ENCODE measurements around the gene SLC34A1. TPM values are rescaled to one million over a fixed set of nuclear protein-coding genes. Genes with fewer than 3 reads are reported as not detected.

The SLC34A1 gene
- total RNA-seq (not detected), polyA plus RNA-seq (not detected)

DNA sequence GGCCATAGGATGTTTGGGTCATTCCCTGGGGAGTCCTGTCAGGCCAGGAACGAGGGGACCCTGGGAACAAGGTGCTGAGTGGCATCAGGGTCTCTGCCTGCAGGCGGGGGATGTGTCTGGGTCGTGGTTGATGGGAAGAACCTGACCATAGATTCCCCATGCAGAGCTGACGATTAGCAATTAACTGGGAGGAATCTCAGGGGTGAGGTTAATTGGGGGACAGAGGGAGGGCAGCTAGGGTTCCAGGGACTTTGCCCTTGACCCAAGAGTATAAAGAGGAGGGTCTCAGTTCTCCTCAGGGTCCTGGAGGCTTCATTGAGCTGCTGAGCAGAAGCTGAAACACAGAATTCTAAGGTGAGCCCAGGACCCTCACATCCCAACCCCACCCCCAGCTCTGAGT is at the start of gene SLC34A1:
Gene SLC34A1 (plus strand): TSS at position 301 of the 400 bp plus-strand sequence. CDS start 1,308 bp downstream, outside the sequence.
- Histone ChIP-seq H3K9me3 (no peaks in the 10 kb centered on the region), H3K27ac (no peak within 1 kb of the TSS), H3K4me1 (no peaks in the 10 kb centered on the region), H3K27me3 (no peaks in the 10 kb centered on the region), H3K4me3 (no peak within 1 kb of the TSS), H3K36me3 (no peaks in the 10 kb centered on the region)
- DNase-seq: no peak
- TF ChIP-seq, protein P1, sequence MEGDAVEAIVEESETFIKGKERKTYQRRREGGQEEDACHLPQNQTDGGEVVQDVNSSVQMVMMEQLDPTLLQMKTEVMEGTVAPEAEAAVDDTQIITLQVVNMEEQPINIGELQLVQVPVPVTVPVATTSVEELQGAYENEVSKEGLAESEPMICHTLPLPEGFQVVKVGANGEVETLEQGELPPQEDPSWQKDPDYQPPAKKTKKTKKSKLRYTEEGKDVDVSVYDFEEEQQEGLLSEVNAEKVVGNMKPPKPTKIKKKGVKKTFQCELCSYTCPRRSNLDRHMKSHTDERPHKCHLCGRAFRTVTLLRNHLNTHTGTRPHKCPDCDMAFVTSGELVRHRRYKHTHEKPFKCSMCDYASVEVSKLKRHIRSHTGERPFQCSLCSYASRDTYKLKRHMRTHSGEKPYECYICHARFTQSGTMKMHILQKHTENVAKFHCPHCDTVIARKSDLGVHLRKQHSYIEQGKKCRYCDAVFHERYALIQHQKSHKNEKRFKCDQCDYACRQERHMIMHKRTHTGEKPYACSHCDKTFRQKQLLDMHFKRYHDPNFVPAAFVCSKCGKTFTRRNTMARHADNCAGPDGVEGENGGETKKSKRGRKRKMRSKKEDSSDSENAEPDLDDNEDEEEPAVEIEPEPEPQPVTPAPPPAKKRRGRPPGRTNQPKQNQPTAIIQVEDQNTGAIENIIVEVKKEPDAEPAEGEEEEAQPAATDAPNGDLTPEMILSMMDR (IDR thresholded peaks at IDR 0.05): no peak
- 61 to 65% methylated on average over 4 of the region's 4 CpGs for WGBS, 2 donors
- no peak for ATAC-seq
- intact Hi-C loops (cut with DNase I): loop anchor here in 1 of 3 donors (10.0 kb wide), 1 partner anchor 69 kb away; the partner anchor contains the start of gene MXD3
- FAIRE-seq: no peak

DNA sequence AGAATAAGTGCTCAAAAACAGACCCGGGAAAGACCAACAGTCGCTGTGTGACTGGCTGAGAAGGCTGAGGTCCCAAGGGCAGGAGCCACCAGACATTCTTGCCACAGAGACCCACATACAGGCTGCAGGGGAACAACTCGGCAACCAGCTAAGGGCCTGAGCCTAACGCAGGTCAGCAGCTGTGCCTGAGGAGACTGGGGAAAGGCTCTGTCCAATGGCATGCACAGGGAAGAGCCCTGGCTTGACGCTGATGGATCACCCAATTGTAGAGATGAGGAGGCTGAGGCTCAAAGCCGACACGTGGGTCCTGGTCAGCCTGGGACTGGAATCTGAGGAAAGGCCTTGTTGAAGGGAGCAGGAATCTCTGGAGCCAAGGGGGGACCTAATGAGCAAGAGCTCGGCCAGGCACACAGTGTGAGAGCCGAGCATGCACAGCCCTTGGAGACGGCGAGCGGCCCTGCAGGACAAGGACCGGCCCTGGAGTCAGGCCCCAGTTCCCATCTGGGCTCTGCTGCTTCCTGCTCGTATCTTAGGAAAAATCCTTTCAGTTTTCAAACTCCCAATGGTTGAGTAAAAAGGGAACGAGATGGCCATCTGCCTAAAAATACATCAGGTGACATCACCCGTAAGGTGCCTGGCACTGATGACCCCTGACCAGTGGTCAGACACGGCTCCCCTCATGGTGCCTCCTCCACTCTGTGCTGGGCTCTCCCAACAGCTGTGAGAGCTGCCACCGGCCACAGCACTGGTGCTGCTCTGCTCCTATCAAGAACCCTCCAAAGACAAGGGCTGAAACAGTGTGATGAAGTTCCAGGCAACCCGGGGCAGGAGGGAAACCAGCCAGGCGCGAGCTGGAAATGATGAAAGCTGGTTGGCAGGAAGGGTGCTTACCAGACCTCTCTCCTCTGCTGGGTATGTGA is 49.2 kb upstream of the SLC34A1 start:
- peaks cover 0 to 79% (median 46%) of the 10 kb centered on the region in 3 donors for H3K36me3 ChIP-seq
- WGBS, 2 donors: 86 to 90% methylated on average over 21 of the region's 21 CpGs
- H3K4me3 ChIP-seq: no peak overlapping the region
- intact Hi-C loops (cut with DNase I): no loop called here
- FAIRE-seq: no peak
- ATAC-seq: no peak
- H3K9me3 ChIP-seq: no peaks in the 10 kb centered on the region
- DNase-seq: peak in 1 of 6 donors; percentile 37
- H3K27me3 ChIP-seq: no peaks in the 10 kb centered on the region
- H3K27ac ChIP-seq: no peak overlapping the region
- TF ChIP-seq, protein P1 (IDR thresholded peaks at IDR 0.05): no peak
- peaks cover 0 to 4% (median 0%) of the 10 kb centered on the region in 3 donors for H3K4me1 ChIP-seq

GRCh38 chr5:177335701-177336065 is 48.6 kb upstream of the SLC34A1 start:
- Histone ChIP-seq H3K27ac (no peak overlapping the region), H3K9me3 (no peaks in the 10 kb centered on the region), H3K4me1 (no peaks in the 10 kb centered on the region), H3K27me3 (no peaks in the 10 kb centered on the region), H3K36me3 (peaks cover 0 to 79% (median 44%) of the 10 kb centered on the region in 3 donors), H3K4me3 (no peak overlapping the region)
- WGBS, 2 donors: 83 to 89% methylated on average over 7 of the region's 7 CpGs
- ATAC-seq (no peak), FAIRE-seq (no peak), DNase-seq (peak in 1 of 6 donors; percentile 33)
- TF ChIP-seq, protein P1 (IDR thresholded peaks at IDR 0.05): no peak
- intact Hi-C loops (cut with DNase I): no loop called here

- peak in 1 of 6 donors; percentile 64 for DNase-seq
- TF ChIP-seq, protein P1 (IDR thresholded peaks at IDR 0.05): no peak
- Histone ChIP-seq H3K27me3 (no peaks in the 10 kb centered on the region), H3K4me1 (no peaks in the 10 kb centered on the region), H3K36me3 (peaks cover 0 to 79% (median 44%) of the 10 kb centered on the region in 3 donors), H3K4me3 (no peak overlapping the region), H3K27ac (no peak overlapping the region), H3K9me3 (no peaks in the 10 kb centered on the region)
- no peak for FAIRE-seq
- WGBS, 2 donors: 65 to 67% methylated on average over 12 of the region's 12 CpGs
- peak in 3 of 4 donors; percentile 42 to 78 (median 54) for ATAC-seq
- intact Hi-C loops (cut with DNase I): no loop called here
Measured at GRCh38 chr5:177336112-177336511, 48.1 kb upstream of the SLC34A1 start.

Data from pancreas (tissue), 10 donors.